GM23338 (cell line): ENCODE measurements around the gene SMIM13. TPM values are rescaled to one million over a fixed set of nuclear protein-coding genes. Genes with fewer than 3 reads are reported as not detected.

Experiments
- ATAC-seq: fragments of 200-7000 bp; cut with Tn5 transposase; 3 replicates; pipeline ENCODE4 v1.9.1; 2020
- DNase-seq: peaks from one replicate; pipeline ENCODE4 v3.0.0-alpha.2; 2015; ENCODE audit warnings: low spot score
- H2AFZ ChIP-seq: fragments of 200-600 bp; sonication (generic); 2 replicates; pipeline ENCODE4 v1.8.0; 2016; ENCODE audit warnings: antibody characterized with exemption, mild to moderate bottlenecking, moderate library complexity
- H3F3A ChIP-seq: fragments of 200-600 bp; sonication (generic); replicated peaks from 2 replicates; pipeline ENCODE4 v1.8.0; 2017; ENCODE audit warnings: antibody characterized with exemption, mixed run types, low read depth
- H3K27ac ChIP-seq: fragments of 200-600 bp; sonication (generic); 2 replicates; pipeline ENCODE4 v1.6.1; 2016; ENCODE audit warnings: low read depth
- H3K27me3 ChIP-seq: fragments of 200-600 bp; sonication (generic); 2 replicates; pipeline ENCODE4 v1.8.0; 2016; ENCODE audit warnings: mild to moderate bottlenecking, mixed run types, moderate library complexity; ENCODE audit not compliant: insufficient read depth
- H3K36me3 ChIP-seq: fragments of 200-600 bp; sonication (generic); 2 replicates; pipeline ENCODE4 v1.8.0; 2016; ENCODE audit warnings: mild to moderate bottlenecking; ENCODE audit not compliant: insufficient read depth
- H3K4me1 ChIP-seq: fragments of 200-600 bp; sonication (generic); 2 replicates; pipeline ENCODE4 v1.8.0; 2016; ENCODE audit warnings: mild to moderate bottlenecking, moderate library complexity; ENCODE audit not compliant: insufficient read depth
- H3K4me2 ChIP-seq: fragments of 200-600 bp; sonication (generic); 2 replicates; pipeline ENCODE4 v1.7.1; 2017; ENCODE audit warnings: mixed run types
- H3K4me3 ChIP-seq: fragments of 200-600 bp; sonication (generic); 2 replicates; pipeline ENCODE4 v1.6.1; 2016; ENCODE audit warnings: mixed run types
- H3K79me2 ChIP-seq: fragments of 200-600 bp; sonication (generic); replicated peaks from 2 replicates; pipeline ENCODE4 v1.8.0; 2017; ENCODE audit warnings: mild to moderate bottlenecking; ENCODE audit not compliant: insufficient read depth
- H3K9me2 ChIP-seq: fragments of 200-600 bp; sonication (generic); 2 replicates; pipeline ENCODE4 v1.8.0; 2017; ENCODE audit not compliant: insufficient read depth
- H4K20me1 ChIP-seq: fragments of 200-600 bp; sonication (generic); replicated peaks from 2 replicates; pipeline ENCODE4 v1.8.0; 2017; ENCODE audit warnings: mild to moderate bottlenecking; ENCODE audit not compliant: insufficient read depth
- H3K27ac Mint-ChIP-seq: 2 replicates; pipeline ENCODE4 v1.8.0; 2020; ENCODE audit warnings: inconsistent platforms, mild to moderate bottlenecking, moderate library complexity, mixed read lengths
- H3K27me3 Mint-ChIP-seq: 3 replicates; pipeline ENCODE4 v1.8.0; 2022; ENCODE audit warnings: low read depth, mild to moderate bottlenecking, moderate library complexity, mixed read lengths, inconsistent platforms; ENCODE audit not compliant: insufficient read depth, poor library complexity
- H3K36me3 Mint-ChIP-seq: 3 replicates; pipeline ENCODE4 v1.8.0; 2021; ENCODE audit warnings: low read depth, mild to moderate bottlenecking, inconsistent platforms, moderate library complexity, mixed read lengths
- H3K4me1 Mint-ChIP-seq: 3 replicates; pipeline ENCODE4 v1.8.0; 2020; ENCODE audit warnings: mild to moderate bottlenecking, inconsistent platforms, mixed read lengths
- H3K4me3 Mint-ChIP-seq: 3 replicates; pipeline ENCODE4 v1.8.0; 2021; ENCODE audit warnings: moderate library complexity, mild to moderate bottlenecking, inconsistent platforms, mixed read lengths
- H3K9me3 Mint-ChIP-seq: 3 replicates; pipeline ENCODE4 v1.8.0; 2020; ENCODE audit warnings: moderate library complexity, mild to moderate bottlenecking, inconsistent platforms, mixed read lengths
- CREB1 ChIP-seq: fragments of 250-450 bp; sonication (Bioruptor Pico); IDR thresholded peaks from 2 replicates; pipeline ENCODE4 v1.5.0; 2020; ENCODE audit warnings: low read depth, mild to moderate bottlenecking, moderate library complexity
- EZH2 ChIP-seq: fragments of 200-600 bp; sonication (generic); IDR thresholded peaks from one replicate; pipeline ENCODE4 v1.8.0; 2017; ENCODE audit warnings: antibody characterized with exemption, mild to moderate bottlenecking, low read depth; ENCODE audit not compliant: unreplicated experiment
- EZH2phosphoT487 ChIP-seq: fragments of 200-600 bp; sonication (generic); IDR thresholded peaks from one replicate; pipeline ENCODE4 v1.8.1; 2018; ENCODE audit warnings: antibody characterized with exemption; ENCODE audit not compliant: unreplicated experiment
- JUNB ChIP-seq: IDR thresholded peaks from one replicate; pipeline ENCODE4 v1.6.1; 2016; ENCODE audit warnings: antibody characterized with exemption; ENCODE audit not compliant: unreplicated experiment
- NANOG ChIP-seq: IDR thresholded peaks from 2 replicates; pipeline ENCODE4 v1.6.1; 2016; ENCODE audit warnings: antibody characterized with exemption, borderline replicate concordance
- POLR2AphosphoS5 ChIP-seq: IDR thresholded peaks from 2 replicates; pipeline ENCODE4 v1.6.1; 2016; ENCODE audit warnings: antibody characterized with exemption, low read depth
- STAT1 ChIP-seq: IDR thresholded peaks from one replicate; pipeline ENCODE4 v1.6.1; 2016; ENCODE audit warnings: antibody characterized with exemption; ENCODE audit not compliant: unreplicated experiment
- ZNF114 ChIP-seq: fragments of 250-450 bp; sonication (Bioruptor Pico); IDR thresholded peaks from 2 replicates; pipeline ENCODE4 v1.5.0; 2020; ENCODE audit warnings: mild to moderate bottlenecking, moderate library complexity
- ZNF331 ChIP-seq: fragments of 250-450 bp; sonication (Bioruptor Pico); IDR thresholded peaks from 2 replicates; pipeline ENCODE4 v1.5.0; 2020; ENCODE audit warnings: low read depth, mild to moderate bottlenecking, moderate library complexity
- polyA plus RNA-seq: library from polyadenylated mRNA; unstranded; fragments of >200 nt; fragmentation: Nextera tagmentation; extraction: Ambion mirVana; gene quantifications from 2 replicates; pipeline ENCODE4 v1.2.1, GENCODE V29; 2016
- total RNA-seq: library from RNA; depleted of rRNA; stranded (reverse); fragments of >200 nt; shearing (Covaris generic); gene quantifications from 2 replicates; pipeline ENCODE4 v1.2.3, GENCODE V29; 2014
- TF ChIP-seq, protein P1 (sequence below): IDR thresholded peaks from 2 replicates; pipeline ENCODE4 v1.6.1; 2016; ENCODE audit warnings: antibody characterized with exemption
- TF ChIP-seq, protein P2 (sequence below), 2 experiments: fragments of 200-600 bp in 1 of 2; sonication (generic) in 1 of 2; conservative IDR thresholded peaks; 2 replicates each; pipeline versions ENCODE4 v1.5.1 to v1.6.1; 2016 to 2017; ENCODE audit warnings: antibody characterized with exemption in 2 of 2, low read depth in 2 of 2, mild to moderate bottlenecking in 2 of 2, moderate library complexity in 1 of 2
- TF ChIP-seq, protein P3 (sequence below): IDR thresholded peaks from one replicate; pipeline ENCODE4 v1.6.1; 2018; ENCODE audit warnings: antibody characterized with exemption; ENCODE audit not compliant: unreplicated experiment
- TF ChIP-seq, protein P4 (sequence below): fragments of 250-450 bp; sonication (Bioruptor Pico); IDR thresholded peaks from 2 replicates; pipeline ENCODE4 v1.5.0; 2020; ENCODE audit warnings: mild to moderate bottlenecking, moderate library complexity

Gene SMIM13
- total and polyA plus RNA-seq, 2 experiments from 2014 or later = 7.2 to 12.7 TPM

DNA sequence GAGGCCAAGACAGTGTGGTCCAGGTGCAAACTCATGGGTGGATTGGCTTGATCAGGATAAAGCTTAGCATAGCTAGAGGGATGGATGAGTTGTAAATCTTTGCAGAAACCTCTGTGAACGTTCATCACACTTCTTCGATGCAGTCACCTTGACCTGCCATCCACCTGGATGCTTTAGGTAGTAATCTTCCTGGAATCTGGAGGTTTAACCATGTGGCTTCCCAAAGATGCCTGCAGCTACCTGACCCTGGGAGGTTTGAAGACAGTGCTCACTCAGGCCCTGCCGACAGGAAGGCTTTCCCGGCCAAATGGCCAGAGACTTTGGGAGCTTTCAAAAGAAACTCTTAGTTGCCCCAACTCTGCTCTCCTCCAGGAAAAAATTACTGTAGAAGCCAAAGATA is 73.3 kb downstream of the SMIM13 start:
- H3K4me3 ChIP-seq = no peak overlapping the region
- no peaks in the 10 kb centered on the region for H3K9me3 Mint-ChIP-seq
- TF ChIP-seq POLR2AphosphoS5 (no peak), STAT1 (no peak), EZH2 (no peak), ZNF114 (CRISPR knock-in tag) (no peak), EZH2phosphoT487 (no peak), CREB1 (CRISPR knock-in tag) (no peak), JUNB (no peak), ZNF331 (CRISPR knock-in tag) (no peak), NANOG (no peak)
- TF ChIP-seq, protein P1, sequence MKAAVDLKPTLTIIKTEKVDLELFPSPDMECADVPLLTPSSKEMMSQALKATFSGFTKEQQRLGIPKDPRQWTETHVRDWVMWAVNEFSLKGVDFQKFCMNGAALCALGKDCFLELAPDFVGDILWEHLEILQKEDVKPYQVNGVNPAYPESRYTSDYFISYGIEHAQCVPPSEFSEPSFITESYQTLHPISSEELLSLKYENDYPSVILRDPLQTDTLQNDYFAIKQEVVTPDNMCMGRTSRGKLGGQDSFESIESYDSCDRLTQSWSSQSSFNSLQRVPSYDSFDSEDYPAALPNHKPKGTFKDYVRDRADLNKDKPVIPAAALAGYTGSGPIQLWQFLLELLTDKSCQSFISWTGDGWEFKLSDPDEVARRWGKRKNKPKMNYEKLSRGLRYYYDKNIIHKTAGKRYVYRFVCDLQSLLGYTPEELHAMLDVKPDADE = no peak
- TF ChIP-seq, protein P2, sequence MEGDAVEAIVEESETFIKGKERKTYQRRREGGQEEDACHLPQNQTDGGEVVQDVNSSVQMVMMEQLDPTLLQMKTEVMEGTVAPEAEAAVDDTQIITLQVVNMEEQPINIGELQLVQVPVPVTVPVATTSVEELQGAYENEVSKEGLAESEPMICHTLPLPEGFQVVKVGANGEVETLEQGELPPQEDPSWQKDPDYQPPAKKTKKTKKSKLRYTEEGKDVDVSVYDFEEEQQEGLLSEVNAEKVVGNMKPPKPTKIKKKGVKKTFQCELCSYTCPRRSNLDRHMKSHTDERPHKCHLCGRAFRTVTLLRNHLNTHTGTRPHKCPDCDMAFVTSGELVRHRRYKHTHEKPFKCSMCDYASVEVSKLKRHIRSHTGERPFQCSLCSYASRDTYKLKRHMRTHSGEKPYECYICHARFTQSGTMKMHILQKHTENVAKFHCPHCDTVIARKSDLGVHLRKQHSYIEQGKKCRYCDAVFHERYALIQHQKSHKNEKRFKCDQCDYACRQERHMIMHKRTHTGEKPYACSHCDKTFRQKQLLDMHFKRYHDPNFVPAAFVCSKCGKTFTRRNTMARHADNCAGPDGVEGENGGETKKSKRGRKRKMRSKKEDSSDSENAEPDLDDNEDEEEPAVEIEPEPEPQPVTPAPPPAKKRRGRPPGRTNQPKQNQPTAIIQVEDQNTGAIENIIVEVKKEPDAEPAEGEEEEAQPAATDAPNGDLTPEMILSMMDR (conservative IDR thresholded peaks at IDR 0.05; ENCODE audit: low read depth in 2 of 2) = no peak
- TF ChIP-seq, protein P3, sequence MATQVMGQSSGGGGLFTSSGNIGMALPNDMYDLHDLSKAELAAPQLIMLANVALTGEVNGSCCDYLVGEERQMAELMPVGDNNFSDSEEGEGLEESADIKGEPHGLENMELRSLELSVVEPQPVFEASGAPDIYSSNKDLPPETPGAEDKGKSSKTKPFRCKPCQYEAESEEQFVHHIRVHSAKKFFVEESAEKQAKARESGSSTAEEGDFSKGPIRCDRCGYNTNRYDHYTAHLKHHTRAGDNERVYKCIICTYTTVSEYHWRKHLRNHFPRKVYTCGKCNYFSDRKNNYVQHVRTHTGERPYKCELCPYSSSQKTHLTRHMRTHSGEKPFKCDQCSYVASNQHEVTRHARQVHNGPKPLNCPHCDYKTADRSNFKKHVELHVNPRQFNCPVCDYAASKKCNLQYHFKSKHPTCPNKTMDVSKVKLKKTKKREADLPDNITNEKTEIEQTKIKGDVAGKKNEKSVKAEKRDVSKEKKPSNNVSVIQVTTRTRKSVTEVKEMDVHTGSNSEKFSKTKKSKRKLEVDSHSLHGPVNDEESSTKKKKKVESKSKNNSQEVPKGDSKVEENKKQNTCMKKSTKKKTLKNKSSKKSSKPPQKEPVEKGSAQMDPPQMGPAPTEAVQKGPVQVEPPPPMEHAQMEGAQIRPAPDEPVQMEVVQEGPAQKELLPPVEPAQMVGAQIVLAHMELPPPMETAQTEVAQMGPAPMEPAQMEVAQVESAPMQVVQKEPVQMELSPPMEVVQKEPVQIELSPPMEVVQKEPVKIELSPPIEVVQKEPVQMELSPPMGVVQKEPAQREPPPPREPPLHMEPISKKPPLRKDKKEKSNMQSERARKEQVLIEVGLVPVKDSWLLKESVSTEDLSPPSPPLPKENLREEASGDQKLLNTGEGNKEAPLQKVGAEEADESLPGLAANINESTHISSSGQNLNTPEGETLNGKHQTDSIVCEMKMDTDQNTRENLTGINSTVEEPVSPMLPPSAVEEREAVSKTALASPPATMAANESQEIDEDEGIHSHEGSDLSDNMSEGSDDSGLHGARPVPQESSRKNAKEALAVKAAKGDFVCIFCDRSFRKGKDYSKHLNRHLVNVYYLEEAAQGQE = no peak
- TF ChIP-seq, protein P4, sequence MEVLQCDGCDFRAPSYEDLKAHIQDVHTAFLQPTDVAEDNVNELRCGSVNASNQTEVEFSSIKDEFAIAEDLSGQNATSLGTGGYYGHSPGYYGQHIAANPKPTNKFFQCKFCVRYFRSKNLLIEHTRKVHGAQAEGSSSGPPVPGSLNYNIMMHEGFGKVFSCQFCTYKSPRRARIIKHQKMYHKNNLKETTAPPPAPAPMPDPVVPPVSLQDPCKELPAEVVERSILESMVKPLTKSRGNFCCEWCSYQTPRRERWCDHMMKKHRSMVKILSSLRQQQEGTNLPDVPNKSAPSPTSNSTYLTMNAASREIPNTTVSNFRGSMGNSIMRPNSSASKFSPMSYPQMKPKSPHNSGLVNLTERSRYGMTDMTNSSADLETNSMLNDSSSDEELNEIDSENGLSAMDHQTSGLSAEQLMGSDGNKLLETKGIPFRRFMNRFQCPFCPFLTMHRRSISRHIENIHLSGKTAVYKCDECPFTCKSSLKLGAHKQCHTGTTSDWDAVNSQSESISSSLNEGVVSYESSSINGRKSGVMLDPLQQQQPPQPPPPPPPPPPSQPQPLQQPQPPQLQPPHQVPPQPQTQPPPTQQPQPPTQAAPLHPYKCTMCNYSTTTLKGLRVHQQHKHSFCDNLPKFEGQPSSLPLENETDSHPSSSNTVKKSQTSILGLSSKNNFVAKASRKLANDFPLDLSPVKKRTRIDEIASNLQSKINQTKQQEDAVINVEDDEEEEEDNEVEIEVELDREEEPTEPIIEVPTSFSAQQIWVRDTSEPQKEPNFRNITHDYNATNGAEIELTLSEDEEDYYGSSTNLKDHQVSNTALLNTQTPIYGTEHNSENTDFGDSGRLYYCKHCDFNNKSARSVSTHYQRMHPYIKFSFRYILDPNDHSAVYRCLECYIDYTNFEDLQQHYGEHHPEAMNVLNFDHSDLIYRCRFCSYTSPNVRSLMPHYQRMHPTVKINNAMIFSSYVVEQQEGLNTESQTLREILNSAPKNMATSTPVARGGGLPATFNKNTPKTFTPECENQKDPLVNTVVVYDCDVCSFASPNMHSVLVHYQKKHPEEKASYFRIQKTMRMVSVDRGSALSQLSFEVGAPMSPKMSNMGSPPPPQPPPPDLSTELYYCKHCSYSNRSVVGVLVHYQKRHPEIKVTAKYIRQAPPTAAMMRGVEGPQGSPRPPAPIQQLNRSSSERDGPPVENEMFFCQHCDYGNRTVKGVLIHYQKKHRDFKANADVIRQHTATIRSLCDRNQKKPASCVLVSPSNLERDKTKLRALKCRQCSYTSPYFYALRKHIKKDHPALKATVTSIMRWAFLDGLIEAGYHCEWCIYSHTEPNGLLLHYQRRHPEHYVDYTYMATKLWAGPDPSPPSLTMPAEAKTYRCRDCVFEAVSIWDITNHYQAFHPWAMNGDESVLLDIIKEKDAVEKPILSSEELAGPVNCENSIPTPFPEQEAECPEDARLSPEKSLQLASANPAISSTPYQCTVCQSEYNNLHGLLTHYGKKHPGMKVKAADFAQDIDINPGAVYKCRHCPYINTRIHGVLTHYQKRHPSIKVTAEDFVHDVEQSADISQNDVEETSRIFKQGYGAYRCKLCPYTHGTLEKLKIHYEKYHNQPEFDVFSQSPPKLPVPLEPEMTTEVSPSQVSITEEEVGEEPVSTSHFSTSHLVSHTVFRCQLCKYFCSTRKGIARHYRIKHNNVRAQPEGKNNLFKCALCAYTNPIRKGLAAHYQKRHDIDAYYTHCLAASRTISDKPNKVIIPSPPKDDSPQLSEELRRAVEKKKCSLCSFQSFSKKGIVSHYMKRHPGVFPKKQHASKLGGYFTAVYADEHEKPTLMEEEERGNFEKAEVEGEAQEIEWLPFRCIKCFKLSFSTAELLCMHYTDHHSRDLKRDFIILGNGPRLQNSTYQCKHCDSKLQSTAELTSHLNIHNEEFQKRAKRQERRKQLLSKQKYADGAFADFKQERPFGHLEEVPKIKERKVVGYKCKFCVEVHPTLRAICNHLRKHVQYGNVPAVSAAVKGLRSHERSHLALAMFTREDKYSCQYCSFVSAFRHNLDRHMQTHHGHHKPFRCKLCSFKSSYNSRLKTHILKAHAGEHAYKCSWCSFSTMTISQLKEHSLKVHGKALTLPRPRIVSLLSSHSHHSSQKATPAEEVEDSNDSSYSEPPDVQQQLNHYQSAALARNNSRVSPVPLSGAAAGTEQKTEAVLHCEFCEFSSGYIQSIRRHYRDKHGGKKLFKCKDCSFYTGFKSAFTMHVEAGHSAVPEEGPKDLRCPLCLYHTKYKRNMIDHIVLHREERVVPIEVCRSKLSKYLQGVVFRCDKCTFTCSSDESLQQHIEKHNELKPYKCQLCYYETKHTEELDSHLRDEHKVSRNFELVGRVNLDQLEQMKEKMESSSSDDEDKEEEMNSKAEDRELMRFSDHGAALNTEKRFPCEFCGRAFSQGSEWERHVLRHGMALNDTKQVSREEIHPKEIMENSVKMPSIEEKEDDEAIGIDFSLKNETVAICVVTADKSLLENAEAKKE (CRISPR knock-in tag) = no peak
- H2AFZ ChIP-seq = no peak overlapping the region
- no peak overlapping the region for H3K4me2 ChIP-seq
- H3K36me3 Mint-ChIP-seq = no peaks in the 10 kb centered on the region
- peaks cover 3% of the 10 kb centered on the region for H3K27me3 Mint-ChIP-seq
- H3K27ac Mint-ChIP-seq = no peak overlapping the region
- no peak for DNase-seq
- H3K27me3 ChIP-seq = no peaks in the 10 kb centered on the region
- ATAC-seq = no peak
- H3K79me2 ChIP-seq = no peaks in the 10 kb centered on the region
- no peaks in the 10 kb centered on the region for H4K20me1 ChIP-seq
- peaks cover 5% of the 10 kb centered on the region; the same call in 1 of the 3 replicates for H3K4me1 Mint-ChIP-seq
- no peaks in the 10 kb centered on the region for H3K36me3 ChIP-seq
- H3K4me3 Mint-ChIP-seq = no peak overlapping the region
- H3K27ac ChIP-seq = no peak overlapping the region
- H3K4me1 ChIP-seq = no peaks in the 10 kb centered on the region
- H3F3A ChIP-seq = no peaks in the 10 kb centered on the region
- H3K9me2 ChIP-seq = no peaks in the 10 kb centered on the region
